ENCODE results near the gene DDI1.

DDI1 gene

GRCh38 chr11:104011044-104011443 lies 25.4 kb upstream of the DDI1 start:
- TF ChIP-seq FOXP2 (optimal IDR thresholded peaks at IDR 0.05; ENCODE audit: borderline replicate concordance, extremely low read depth, extremely low read length, insufficient read depth) (no peak), REST (IDR thresholded peaks at IDR 0.05; ENCODE audit: insufficient read depth in 1 of 2, low read depth in 2 of 2, low read length in 2 of 2) (no peak), POLR2AphosphoS5 (IDR thresholded peaks at IDR 0.05; ENCODE audit: low read depth, low read length) (no peak), SIN3A (IDR thresholded peaks at IDR 0.05; ENCODE audit: borderline replicate concordance, insufficient read depth, low read length) (no peak), TAF1 (IDR thresholded peaks at IDR 0.05; ENCODE audit: borderline replicate concordance, insufficient read depth, low read length) (no peak)

GRCh38 chr11:104015649-104016415 lies 20.6 kb upstream of the DDI1 start:
- TF ChIP-seq REST (IDR thresholded peaks at IDR 0.05; ENCODE audit: insufficient read depth in 1 of 2, low read depth in 2 of 2, low read length in 2 of 2) (no peak), POLR2AphosphoS5 (IDR thresholded peaks at IDR 0.05; ENCODE audit: low read depth, low read length) (no peak), FOXP2 (optimal IDR thresholded peaks at IDR 0.05; ENCODE audit: borderline replicate concordance, extremely low read depth, extremely low read length, insufficient read depth) (no peak), TAF1 (IDR thresholded peaks at IDR 0.05; ENCODE audit: borderline replicate concordance, insufficient read depth, low read length) (no peak), SIN3A (IDR thresholded peaks at IDR 0.05; ENCODE audit: borderline replicate concordance, insufficient read depth, low read length) (no peak)

- TF ChIP-seq FOXP2 (optimal IDR thresholded peaks at IDR 0.05; ENCODE audit: borderline replicate concordance, extremely low read depth, extremely low read length, insufficient read depth) (no peak), SIN3A (IDR thresholded peaks at IDR 0.05; ENCODE audit: borderline replicate concordance, insufficient read depth, low read length) (no peak), REST (IDR thresholded peaks at IDR 0.05; ENCODE audit: insufficient read depth in 1 of 2, low read depth in 2 of 2, low read length in 2 of 2) (no peak)
Observed at GRCh38 chr11:104024572-104024971, 11.9 kb upstream of the DDI1 start.

GRCh38 chr11:104028476-104029263 lies 7.8 kb upstream of the DDI1 start:
- TF ChIP-seq REST (IDR thresholded peaks at IDR 0.05; ENCODE audit: insufficient read depth in 1 of 2, low read depth in 2 of 2, low read length in 2 of 2) (no peak), POLR2AphosphoS5 (IDR thresholded peaks at IDR 0.05; ENCODE audit: low read depth, low read length) (no peak), SIN3A (IDR thresholded peaks at IDR 0.05; ENCODE audit: borderline replicate concordance, insufficient read depth, low read length) (no peak), TAF1 (IDR thresholded peaks at IDR 0.05; ENCODE audit: borderline replicate concordance, insufficient read depth, low read length) (no peak), FOXP2 (optimal IDR thresholded peaks at IDR 0.05; ENCODE audit: borderline replicate concordance, extremely low read depth, extremely low read length, insufficient read depth) (no peak)
